ENCODE data around the gene RPL27. TPM values are rescaled to one million over a fixed set of nuclear protein-coding genes. Genes with fewer than 3 reads are reported as not detected.

Gene RPL27
- total and polyA plus RNA-seq, 2 of the 13 experiments (the other 11 are each of a cell fraction or from before 2014, with no cell fraction given) = 1,585 to 5,840 TPM

- TF ChIP-seq ZNF574 (CRISPR knock-in tag; IDR thresholded peaks at IDR 0.05) (peak; percentile 68), TFDP2 (CRISPR knock-in tag; IDR thresholded peaks at IDR 0.05) (0 out of 2 replicates have a peak, but pooled peaks have one; percentile 10), NFAT5 (CRISPR knock-in tag; IDR thresholded peaks at IDR 0.05) (peak; percentile 76; the same call in 1 of the 2 replicates), THAP7 (CRISPR knock-in tag; IDR thresholded peaks at IDR 0.05) (0 out of 2 replicates have a peak, but pooled peaks have one; percentile 71), TMF1 (CRISPR knock-in tag; IDR thresholded peaks at IDR 0.05; ENCODE audit: low read depth) (no peak), MXD1 (CRISPR knock-in tag; IDR thresholded peaks at IDR 0.05) (peak; percentile 62; the same call in 1 of the 2 replicates), RNF219 (CRISPR knock-in tag; IDR thresholded peaks at IDR 0.05) (peak; percentile 55; the same call in 1 of the 2 replicates), HNRNPLL (IDR thresholded peaks at IDR 0.05; ENCODE audit: low read depth, low read length, poor library complexity, severe bottlenecking) (peak; percentile 99), GABPB1 (CRISPR knock-in tag; IDR thresholded peaks at IDR 0.05) (peak; percentile 75; the same call in 1 of the 2 replicates), RAD21 (CRISPR knock-in tag; IDR thresholded peaks at IDR 0.05) (peak; percentile 90), ASH2L (IDR thresholded peaks at IDR 0.05; ENCODE audit: insufficient read length, low read depth, low read length) (peak; percentile 37), RNF2 (conservative IDR thresholded peaks at IDR 0.05; ENCODE audit: low read depth) (peak; percentile 96), ZNF724P (CRISPR knock-in tag; IDR thresholded peaks at IDR 0.05; ENCODE audit: borderline replicate concordance) (peak; percentile 31; the same call in 1 of the 2 replicates), TARDBP (CRISPR knock-in tag; IDR thresholded peaks at IDR 0.05) (no peak; the same call in 1 of the 2 replicates), ELF1 (CRISPR knock-in tag; IDR thresholded peaks at IDR 0.05) (no peak; the same call in 1 of the 2 replicates)
Measured at GRCh38 chr17:42980766-42981397, 17.3 kb upstream of the RPL27 start (continued).

Data from HepG2 (cell line).